ENCODE results near the gene SPIN1.

SPIN1 gene

GRCh38 chr9:88420227-88420626 lies 32.0 kb downstream of the SPIN1 start:
- H3K9me2 ChIP-seq (replicated peaks; ENCODE audit: insufficient read depth, low read length) = no peaks in the 10 kb centered on the region
- H3F3A ChIP-seq (ENCODE audit: insufficient read depth) = no peaks in the 10 kb centered on the region
- H3K36me3 ChIP-seq (ENCODE audit: low read length) = peaks cover 17% of the 10 kb centered on the region
- H3K9ac ChIP-seq (ENCODE audit: low read length) = no peak overlapping the region
- H2AFZ ChIP-seq (ENCODE audit: low read depth, low read length, severe bottlenecking) = no peak overlapping the region
- H3K27ac ChIP-seq (ENCODE audit: low read depth, low read length) = no peak overlapping the region
- H3K4me2 ChIP-seq (ENCODE audit: low read depth, low read length, poor library complexity, severe bottlenecking) = no peak overlapping the region
- H3K79me2 ChIP-seq (ENCODE audit: insufficient read depth, low read length) = peaks cover 39% of the 10 kb centered on the region
- no peaks in the 10 kb centered on the region for H3K27me3 ChIP-seq (ENCODE audit: low read length)
- H4K20me1 ChIP-seq (ENCODE audit: low read depth, low read length) = no peaks in the 10 kb centered on the region
- no peak overlapping the region for H3K4me3 ChIP-seq (ENCODE audit: insufficient read depth, low read length, poor library complexity, severe bottlenecking)
- TF ChIP-seq EZH2phosphoT487 (conservative IDR thresholded peaks at IDR 0.05; ENCODE audit: low read length) = no peak
- TF ChIP-seq CTCF (IDR thresholded peaks at IDR 0.05; ENCODE audit: insufficient read depth, low read length, poor library complexity, severe bottlenecking) = no peak
- peaks cover 20% of the 10 kb centered on the region; the same call in 1 of the 2 replicates for H3K9me3 ChIP-seq (ENCODE audit: insufficient read depth, low read length)

DNA sequence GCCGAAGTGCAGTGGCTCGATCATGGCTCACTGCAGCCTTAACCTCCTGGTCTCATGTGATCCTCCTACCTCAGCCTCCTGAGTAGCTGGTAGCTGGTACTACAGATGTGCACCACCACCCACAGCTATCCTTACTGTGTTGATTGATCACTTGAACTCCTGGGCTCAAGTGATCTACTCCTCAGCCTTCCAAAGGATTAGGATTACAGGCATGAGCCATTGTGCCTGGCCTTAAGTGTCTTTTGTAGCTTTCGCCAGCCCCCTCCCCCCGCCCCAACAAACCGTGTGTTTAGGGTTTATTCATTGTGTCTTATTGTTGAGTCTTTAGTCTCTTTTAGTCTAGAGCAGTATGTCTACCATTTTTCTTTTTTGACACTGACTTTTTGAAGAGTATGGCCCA lies 33.1 kb downstream of the SPIN1 start:
- H3K9me2 ChIP-seq (replicated peaks; ENCODE audit: insufficient read depth, low read length) = no peaks in the 10 kb centered on the region

GRCh38 chr9:88425538-88425950 lies 37.3 kb downstream of the SPIN1 start:
- no peak overlapping the region for H3K4me3 ChIP-seq (ENCODE audit: insufficient read depth, low read length, poor library complexity, severe bottlenecking)
- peaks cover 24% of the 10 kb centered on the region for H3K79me2 ChIP-seq (ENCODE audit: insufficient read depth, low read length)
- no peaks in the 10 kb centered on the region for H4K20me1 ChIP-seq (ENCODE audit: low read depth, low read length)

More for the DNA sequence above, 33.1 kb downstream of the SPIN1 start:
- Histone ChIP-seq H4K20me1 (ENCODE audit: low read depth, low read length) (no peaks in the 10 kb centered on the region), H3K4me3 (ENCODE audit: insufficient read depth, low read length, poor library complexity, severe bottlenecking) (no peak overlapping the region), H3K36me3 (ENCODE audit: low read length) (peaks cover 17% of the 10 kb centered on the region), H3K79me2 (ENCODE audit: insufficient read depth, low read length) (peaks cover 42% of the 10 kb centered on the region), H3K27ac (ENCODE audit: low read depth, low read length) (no peak overlapping the region), H3F3A (ENCODE audit: insufficient read depth) (no peaks in the 10 kb centered on the region), H3K27me3 (ENCODE audit: low read length) (no peaks in the 10 kb centered on the region), H2AFZ (ENCODE audit: low read depth, low read length, severe bottlenecking) (no peak overlapping the region), H3K9ac (ENCODE audit: low read length) (no peak overlapping the region), H3K9me3 (ENCODE audit: insufficient read depth, low read length) (peaks cover 20% of the 10 kb centered on the region; the same call in 1 of the 2 replicates), H3K4me2 (ENCODE audit: low read depth, low read length, poor library complexity, severe bottlenecking) (no peak overlapping the region)
- no peak for TF ChIP-seq EZH2phosphoT487 (conservative IDR thresholded peaks at IDR 0.05; ENCODE audit: low read length)
- no peak for TF ChIP-seq CTCF (IDR thresholded peaks at IDR 0.05; ENCODE audit: insufficient read depth, low read length, poor library complexity, severe bottlenecking)

More at GRCh38 chr9:88425538-88425950, 37.3 kb downstream of the SPIN1 start:
- Histone ChIP-seq H2AFZ (ENCODE audit: low read depth, low read length, severe bottlenecking) (no peak overlapping the region), H3K9me3 (ENCODE audit: insufficient read depth, low read length) (no peaks in the 10 kb centered on the region), H3K9ac (ENCODE audit: low read length) (no peak overlapping the region), H3K27ac (ENCODE audit: low read depth, low read length) (no peak overlapping the region), H3K27me3 (ENCODE audit: low read length) (no peaks in the 10 kb centered on the region), H3K9me2 (replicated peaks; ENCODE audit: insufficient read depth, low read length) (no peaks in the 10 kb centered on the region), H3F3A (ENCODE audit: insufficient read depth) (no peaks in the 10 kb centered on the region), H3K4me2 (ENCODE audit: low read depth, low read length, poor library complexity, severe bottlenecking) (no peak overlapping the region), H3K36me3 (ENCODE audit: low read length) (peaks cover 6% of the 10 kb centered on the region)
- TF ChIP-seq CTCF (IDR thresholded peaks at IDR 0.05; ENCODE audit: insufficient read depth, low read length, poor library complexity, severe bottlenecking) (no peak), EZH2phosphoT487 (conservative IDR thresholded peaks at IDR 0.05; ENCODE audit: low read length) (no peak)

All from SU-DHL-6 (cell line).